Measurements from ENCODE around the gene EBF4.
"Not testable (repeated sequence)": the region's sequence is repeated elsewhere in the genome, so short reads cannot be mapped to it uniquely, and the experiment has no call there.

Gene EBF4

GRCh38 chr20:2804041-2804828, 111.7 kb downstream of the EBF4 start:
- TF ChIP-seq, protein P1, sequence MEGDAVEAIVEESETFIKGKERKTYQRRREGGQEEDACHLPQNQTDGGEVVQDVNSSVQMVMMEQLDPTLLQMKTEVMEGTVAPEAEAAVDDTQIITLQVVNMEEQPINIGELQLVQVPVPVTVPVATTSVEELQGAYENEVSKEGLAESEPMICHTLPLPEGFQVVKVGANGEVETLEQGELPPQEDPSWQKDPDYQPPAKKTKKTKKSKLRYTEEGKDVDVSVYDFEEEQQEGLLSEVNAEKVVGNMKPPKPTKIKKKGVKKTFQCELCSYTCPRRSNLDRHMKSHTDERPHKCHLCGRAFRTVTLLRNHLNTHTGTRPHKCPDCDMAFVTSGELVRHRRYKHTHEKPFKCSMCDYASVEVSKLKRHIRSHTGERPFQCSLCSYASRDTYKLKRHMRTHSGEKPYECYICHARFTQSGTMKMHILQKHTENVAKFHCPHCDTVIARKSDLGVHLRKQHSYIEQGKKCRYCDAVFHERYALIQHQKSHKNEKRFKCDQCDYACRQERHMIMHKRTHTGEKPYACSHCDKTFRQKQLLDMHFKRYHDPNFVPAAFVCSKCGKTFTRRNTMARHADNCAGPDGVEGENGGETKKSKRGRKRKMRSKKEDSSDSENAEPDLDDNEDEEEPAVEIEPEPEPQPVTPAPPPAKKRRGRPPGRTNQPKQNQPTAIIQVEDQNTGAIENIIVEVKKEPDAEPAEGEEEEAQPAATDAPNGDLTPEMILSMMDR (IDR thresholded peaks at IDR 0.05; ENCODE audit: borderline replicate concordance, control extremely low read depth, extremely low read depth, insufficient read depth, missing control alignments), result no peak
- in situ Hi-C loops (cut with MboI; ENCODE audit: low sequenced_read_pairs, unreplicated experiment), result no loop called here
- no peak for DNase-seq (ENCODE audit: low spot score)

DNA sequence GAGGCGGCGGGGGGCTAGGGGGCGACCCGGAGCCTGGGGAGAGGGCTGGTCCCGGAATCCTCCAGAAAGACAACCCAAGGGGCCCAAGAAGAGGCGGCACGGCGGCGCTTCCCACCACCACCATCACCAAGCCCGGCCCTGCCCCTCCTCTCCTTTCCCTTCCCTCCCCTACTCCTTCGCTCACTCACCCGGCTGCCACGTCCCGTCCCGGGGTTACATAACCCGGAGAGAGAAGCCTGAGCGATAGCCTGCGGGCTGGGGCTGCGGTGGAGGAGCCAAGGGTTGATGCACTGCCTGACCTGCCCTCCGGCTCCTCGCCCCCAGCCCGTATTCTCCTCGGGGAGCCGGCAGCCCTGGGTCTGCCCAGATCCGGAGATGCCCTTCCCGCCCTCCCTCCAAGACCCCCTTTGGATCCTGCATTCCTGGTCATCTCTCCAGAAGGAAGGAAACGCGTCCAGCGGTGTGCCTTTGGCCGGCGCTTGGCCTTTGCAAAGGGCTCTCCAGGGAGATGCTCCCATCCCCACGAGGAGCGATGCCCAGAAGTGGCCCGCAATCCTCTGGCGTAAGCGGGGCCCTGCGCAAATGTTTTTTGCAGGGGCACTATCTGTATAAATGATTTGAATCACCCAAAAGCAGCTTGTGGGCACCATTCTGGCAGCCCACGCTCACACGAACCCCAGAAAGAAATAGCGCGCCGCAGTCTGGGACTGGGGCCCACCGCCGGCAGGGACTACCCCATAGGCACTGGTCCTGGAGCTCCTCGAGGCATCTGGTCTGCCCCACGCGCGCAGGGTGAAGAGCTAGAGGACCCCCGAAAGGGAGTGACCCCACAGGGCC, 112.5 kb downstream of the EBF4 start:
- DNase-seq (ENCODE audit: low spot score), result peak; percentile 27
- in situ Hi-C loops (cut with MboI; ENCODE audit: low sequenced_read_pairs, unreplicated experiment), result no loop called here
- TF ChIP-seq, protein P1 (IDR thresholded peaks at IDR 0.05; ENCODE audit: borderline replicate concordance, control extremely low read depth, extremely low read depth, insufficient read depth, missing control alignments), result no peak

GRCh38 chr20:2805689-2806350, 113.2 kb downstream of the EBF4 start:
- TF ChIP-seq, protein P1 (IDR thresholded peaks at IDR 0.05; ENCODE audit: borderline replicate concordance, control extremely low read depth, extremely low read depth, insufficient read depth, missing control alignments), result no peak
- in situ Hi-C loops (cut with MboI; ENCODE audit: low sequenced_read_pairs, unreplicated experiment), result no loop called here
- peak; percentile 12 for DNase-seq (ENCODE audit: low spot score)

DNA sequence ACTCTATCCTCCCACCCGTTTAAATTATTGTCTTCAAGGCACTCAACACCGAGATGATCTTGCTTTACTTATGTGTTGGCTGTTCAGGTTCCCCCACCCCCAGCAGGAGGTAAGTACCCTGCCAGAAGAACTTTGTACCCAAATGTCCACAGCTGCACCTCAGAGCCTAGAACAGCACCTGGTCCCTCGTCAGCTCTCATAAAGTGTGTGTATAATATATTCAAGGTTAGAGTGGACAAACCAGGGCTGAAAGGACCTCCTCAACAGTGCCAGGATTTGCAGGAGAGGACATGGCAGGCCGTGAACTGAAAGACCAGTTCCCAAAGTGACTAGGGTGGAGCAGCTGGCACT, 113.7 kb downstream of the EBF4 start:
- in situ Hi-C loops (cut with MboI; ENCODE audit: low sequenced_read_pairs, unreplicated experiment), result no loop called here
- TF ChIP-seq, protein P1 (IDR thresholded peaks at IDR 0.05; ENCODE audit: borderline replicate concordance, control extremely low read depth, extremely low read depth, insufficient read depth, missing control alignments), result no peak
- peak; percentile 15 for DNase-seq (ENCODE audit: low spot score)

- in situ Hi-C loops (cut with MboI; ENCODE audit: low sequenced_read_pairs, unreplicated experiment), result no loop called here
- no peak for DNase-seq (ENCODE audit: low spot score)
- TF ChIP-seq, protein P1 (IDR thresholded peaks at IDR 0.05; ENCODE audit: borderline replicate concordance, control extremely low read depth, extremely low read depth, insufficient read depth, missing control alignments), result no peak
Measured at GRCh38 chr20:2807019-2807418, 114.4 kb downstream of the EBF4 start.

DNA sequence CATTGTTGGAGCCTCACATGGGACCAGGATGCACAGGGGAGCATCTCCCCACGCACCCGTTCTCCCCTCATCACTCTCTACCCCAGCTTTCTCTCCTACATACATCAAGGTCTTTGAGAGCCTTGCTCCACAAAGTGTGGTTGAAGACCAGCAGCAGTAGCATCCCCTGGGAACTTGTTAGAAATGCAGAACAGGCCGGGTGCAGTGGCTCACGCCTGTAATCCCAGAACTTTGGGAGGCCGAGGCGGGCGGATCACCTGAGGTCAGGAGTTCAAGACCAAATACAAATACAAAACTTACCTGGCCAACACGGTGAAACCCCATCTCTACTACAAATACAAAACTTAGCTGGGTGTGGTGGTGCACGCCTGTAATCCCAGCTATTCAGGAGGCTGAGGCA, 115.3 kb downstream of the EBF4 start:
- DNase-seq (ENCODE audit: low spot score), result not testable (repeated sequence)

More for the DNA sequence above, 115.3 kb downstream of the EBF4 start:
- in situ Hi-C loops (cut with MboI; ENCODE audit: low sequenced_read_pairs, unreplicated experiment), result not testable (repeated sequence)
